ENCODE results near the gene WDR93.

The WDR93 gene

DNA sequence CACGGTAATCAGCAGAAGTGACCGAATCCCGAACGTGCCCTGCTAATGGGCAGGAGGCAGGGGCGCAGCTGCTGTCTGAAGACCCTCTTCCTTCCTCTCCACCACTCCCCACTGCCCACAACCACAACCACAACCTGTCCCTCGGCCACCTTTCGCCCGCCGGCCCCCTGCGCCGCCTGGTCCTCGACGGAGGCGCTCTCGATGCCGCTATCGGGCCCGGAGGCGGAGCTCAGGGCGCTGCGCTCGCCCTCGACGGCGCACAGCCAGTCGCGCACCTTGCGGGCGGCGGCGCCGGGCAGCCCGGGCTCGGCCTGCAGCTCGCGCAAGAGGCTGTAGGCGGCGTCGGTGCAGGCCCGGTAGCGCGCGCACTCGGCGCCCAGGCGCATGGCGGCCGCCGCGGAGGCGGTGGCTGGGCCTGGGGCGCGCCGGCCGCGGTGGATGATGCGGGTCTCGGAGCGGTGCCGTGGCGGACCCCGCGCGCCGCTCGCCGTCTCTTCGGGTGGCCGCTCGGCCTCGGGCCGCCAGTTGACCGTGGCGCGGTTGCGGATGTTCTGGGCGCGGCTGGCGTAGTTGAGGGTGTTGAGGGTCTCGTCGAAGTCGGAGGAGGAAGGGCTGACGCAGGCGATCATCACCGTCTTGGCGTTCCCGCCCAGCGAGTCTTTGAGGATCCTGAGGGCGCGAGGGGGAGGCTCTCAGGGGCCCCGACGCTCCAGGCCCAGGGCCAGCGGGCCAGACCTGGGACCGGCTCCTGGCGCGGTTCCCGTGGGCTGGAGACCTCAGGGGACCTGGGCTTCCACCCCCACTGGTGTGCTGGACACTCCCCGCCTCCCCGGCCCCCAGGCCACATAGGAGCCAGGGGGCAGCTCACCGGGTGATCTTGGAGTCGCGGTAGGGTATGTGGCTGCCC, 42.3 kb upstream of the WDR93 start:
- H3K4me3 ChIP-seq (replicated peaks in 1 of 2; ENCODE audit: low read depth in 2 of 2, low read length in 2 of 2), result no peak overlapping the region
- no peak for DNase-seq (ENCODE audit: low read depth in 2 of 2)
- TF ChIP-seq, protein P1, sequence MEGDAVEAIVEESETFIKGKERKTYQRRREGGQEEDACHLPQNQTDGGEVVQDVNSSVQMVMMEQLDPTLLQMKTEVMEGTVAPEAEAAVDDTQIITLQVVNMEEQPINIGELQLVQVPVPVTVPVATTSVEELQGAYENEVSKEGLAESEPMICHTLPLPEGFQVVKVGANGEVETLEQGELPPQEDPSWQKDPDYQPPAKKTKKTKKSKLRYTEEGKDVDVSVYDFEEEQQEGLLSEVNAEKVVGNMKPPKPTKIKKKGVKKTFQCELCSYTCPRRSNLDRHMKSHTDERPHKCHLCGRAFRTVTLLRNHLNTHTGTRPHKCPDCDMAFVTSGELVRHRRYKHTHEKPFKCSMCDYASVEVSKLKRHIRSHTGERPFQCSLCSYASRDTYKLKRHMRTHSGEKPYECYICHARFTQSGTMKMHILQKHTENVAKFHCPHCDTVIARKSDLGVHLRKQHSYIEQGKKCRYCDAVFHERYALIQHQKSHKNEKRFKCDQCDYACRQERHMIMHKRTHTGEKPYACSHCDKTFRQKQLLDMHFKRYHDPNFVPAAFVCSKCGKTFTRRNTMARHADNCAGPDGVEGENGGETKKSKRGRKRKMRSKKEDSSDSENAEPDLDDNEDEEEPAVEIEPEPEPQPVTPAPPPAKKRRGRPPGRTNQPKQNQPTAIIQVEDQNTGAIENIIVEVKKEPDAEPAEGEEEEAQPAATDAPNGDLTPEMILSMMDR (IDR thresholded peaks at IDR 0.05; ENCODE audit: low read depth, low read length), result no peak

DNA sequence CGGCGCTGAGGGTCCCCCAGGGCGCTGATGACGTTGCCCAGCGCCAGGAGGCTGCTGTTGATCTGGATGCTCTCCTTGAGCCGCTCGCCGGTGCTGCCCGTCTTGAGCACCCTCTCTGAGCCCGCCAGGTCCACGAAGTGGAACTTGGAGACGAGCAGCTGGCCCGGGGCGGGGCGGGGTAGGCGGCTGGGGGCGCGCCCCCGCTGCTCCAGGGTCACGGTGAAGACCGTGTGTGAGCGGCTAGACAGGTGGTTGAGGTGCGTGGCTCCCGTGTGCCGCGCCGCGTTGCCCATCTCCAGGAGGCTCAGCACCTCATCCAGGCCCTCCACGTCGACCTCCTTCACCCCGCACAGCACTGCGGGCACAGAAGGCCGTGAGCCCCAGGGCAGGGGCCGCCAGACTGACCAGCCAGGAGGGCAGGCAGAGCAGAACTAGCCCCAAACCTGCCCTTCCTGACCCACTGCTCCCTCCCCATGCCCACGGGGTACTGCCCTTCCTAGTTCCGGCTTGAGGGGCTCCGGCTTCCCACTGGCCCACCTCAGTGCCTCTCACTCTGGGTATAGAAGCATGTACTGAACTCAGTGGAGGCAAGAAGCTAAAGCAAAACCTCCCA, 41.5 kb upstream of the WDR93 start:
- no peak for DNase-seq (ENCODE audit: low read depth in 2 of 2)
- TF ChIP-seq, protein P1 (IDR thresholded peaks at IDR 0.05; ENCODE audit: low read depth, low read length), result no peak
- no peak overlapping the region for H3K4me3 ChIP-seq (replicated peaks in 1 of 2; ENCODE audit: low read depth in 2 of 2, low read length in 2 of 2)

DNA sequence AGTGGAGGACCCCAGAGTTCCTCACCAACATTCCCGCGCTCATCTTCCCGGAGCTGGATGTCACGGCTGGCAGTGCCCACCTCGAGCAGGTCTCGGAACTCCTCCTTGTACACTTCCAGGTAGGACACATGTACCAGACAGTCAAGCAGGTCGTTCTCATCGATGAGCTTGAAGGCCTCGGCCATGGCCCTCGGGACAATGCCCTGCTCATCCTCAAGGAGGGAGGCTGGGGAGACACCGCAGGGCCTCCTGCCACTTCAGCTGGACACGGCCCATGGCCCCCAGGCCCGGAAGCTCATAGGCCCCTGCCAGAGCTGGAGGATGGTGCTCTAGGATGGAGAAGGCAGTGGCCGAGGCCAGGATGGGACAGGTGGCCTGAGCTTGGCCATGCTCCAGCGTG, 40.9 kb upstream of the WDR93 start:
- no peak overlapping the region for H3K4me3 ChIP-seq (replicated peaks in 1 of 2; ENCODE audit: low read depth in 2 of 2, low read length in 2 of 2)
- TF ChIP-seq, protein P1 (IDR thresholded peaks at IDR 0.05; ENCODE audit: low read depth, low read length), result no peak

DNA sequence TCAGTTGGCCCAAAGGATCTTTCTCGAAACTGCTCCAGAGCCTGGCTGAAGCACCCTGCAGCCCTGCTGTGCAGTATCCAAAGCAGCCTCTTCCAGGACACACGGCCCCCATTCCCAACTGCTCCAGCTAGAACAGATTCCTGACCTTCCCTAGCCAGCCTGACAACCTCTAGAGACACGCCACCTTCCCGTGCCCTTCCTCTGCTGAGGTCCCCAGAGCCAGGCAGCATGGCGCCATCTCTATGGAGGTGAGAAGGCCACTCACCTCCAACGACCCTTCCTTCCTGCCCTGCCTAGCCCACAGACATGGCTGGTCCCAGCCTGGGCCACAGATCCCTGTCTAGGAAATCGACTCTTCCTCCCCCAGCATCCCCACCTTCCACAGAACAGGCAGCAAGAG, 38.5 kb upstream of the WDR93 start:
- no peak for DNase-seq (ENCODE audit: low read depth in 2 of 2)
- H3K4me3 ChIP-seq (replicated peaks in 1 of 2; ENCODE audit: low read depth in 2 of 2, low read length in 2 of 2), result no peak overlapping the region
- TF ChIP-seq, protein P1 (IDR thresholded peaks at IDR 0.05; ENCODE audit: low read depth, low read length), result no peak

More for the DNA sequence above, 40.9 kb upstream of the WDR93 start:
- no peak for DNase-seq (ENCODE audit: low read depth in 2 of 2)

DNA sequence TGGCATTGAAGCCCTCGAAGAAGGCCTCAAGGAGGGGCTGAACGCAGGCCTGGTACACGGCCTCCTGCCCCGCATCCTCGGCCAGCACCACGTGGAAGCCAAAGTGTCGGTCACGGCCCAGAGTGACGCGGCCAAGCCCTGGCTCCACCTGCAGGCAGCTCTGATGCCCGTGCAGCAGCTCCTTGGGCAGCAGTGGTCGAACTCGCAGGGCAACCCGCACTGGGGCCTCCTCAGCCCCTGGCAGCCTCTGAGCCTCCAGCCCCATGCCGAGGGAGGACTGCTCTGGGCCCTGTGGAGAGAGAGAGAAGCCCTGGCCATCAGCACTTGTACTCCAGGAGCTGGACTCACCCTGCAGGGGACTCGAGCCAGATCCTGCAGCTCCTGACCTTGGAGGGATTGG, 37.9 kb upstream of the WDR93 start:
- no peak for DNase-seq (ENCODE audit: low read depth in 2 of 2)
- TF ChIP-seq, protein P1 (IDR thresholded peaks at IDR 0.05; ENCODE audit: low read depth, low read length), result no peak
- no peak overlapping the region for H3K4me3 ChIP-seq (replicated peaks in 1 of 2; ENCODE audit: low read depth in 2 of 2, low read length in 2 of 2)

DNA sequence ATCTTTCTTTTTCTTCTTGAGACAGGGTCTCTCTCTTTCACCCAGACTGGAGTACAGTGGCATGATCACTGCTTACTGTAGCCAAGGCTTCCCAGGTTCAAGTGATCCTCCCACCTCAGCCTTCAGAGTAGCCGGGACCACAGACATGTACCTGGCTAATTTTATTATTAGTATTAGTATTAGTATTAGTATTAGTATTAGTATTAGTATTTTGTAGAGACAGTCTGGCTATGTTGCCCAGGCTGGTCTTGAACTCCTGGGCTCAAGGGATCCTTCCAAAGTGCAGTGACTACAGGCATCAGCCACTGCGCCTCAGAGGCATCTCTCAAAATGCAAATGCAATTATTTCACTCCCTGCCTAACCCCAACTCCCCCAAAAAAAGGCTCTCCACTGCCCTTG, 37.0 kb upstream of the WDR93 start:
- H3K4me3 ChIP-seq (replicated peaks in 1 of 2; ENCODE audit: low read depth in 2 of 2, low read length in 2 of 2), result no peak overlapping the region
- TF ChIP-seq, protein P1 (IDR thresholded peaks at IDR 0.05; ENCODE audit: low read depth, low read length), result no peak
- DNase-seq (ENCODE audit: low read depth in 2 of 2), result no peak

Measured in cardiac fibroblast (primary cell).